Calu3 (cell line): Measurements from ENCODE around the gene FCGBP. TPM values are rescaled to one million over a fixed set of nuclear protein-coding genes. Genes with fewer than 3 reads are reported as not detected.

Experiments
- BruUV-seq: library from RNA; stranded (reverse); fragments of 400-500 nt; replicated peaks from 2 replicates; lab custom pipeline; 2021; lab: Mats Ljungman, UMichigan
- CTCF ChIA-PET: fragments of 300-600 bp; sonication (Branson Sonifier 250); formaldehyde crosslinking; loops from one replicate; lab custom pipeline; 2022; ENCODE audit warnings: antibody characterized with exemption; lab: Charles Lee
- DNase-seq: peaks from one replicate; pipeline ENCODE4 v3.0.0; 2022
- H3K27ac Mint-ChIP-seq: one replicate; pipeline ENCODE4 v1.8.0; 2022; ENCODE audit warnings: mixed read lengths; ENCODE audit not compliant: unreplicated experiment
- H3K27me3 Mint-ChIP-seq: one replicate; pipeline ENCODE4 v1.8.0; 2022; ENCODE audit warnings: mixed read lengths; ENCODE audit not compliant: unreplicated experiment
- H3K36me3 Mint-ChIP-seq: one replicate; pipeline ENCODE4 v1.8.0; 2022; ENCODE audit warnings: mild to moderate bottlenecking, moderate library complexity, mixed read lengths; ENCODE audit not compliant: insufficient read depth, unreplicated experiment
- H3K4me1 Mint-ChIP-seq: one replicate; pipeline ENCODE4 v1.8.0; 2022; ENCODE audit warnings: mild to moderate bottlenecking, low read depth, mixed read lengths; ENCODE audit not compliant: unreplicated experiment
- H3K4me3 Mint-ChIP-seq: one replicate; pipeline ENCODE4 v1.8.0; 2022; ENCODE audit warnings: mild to moderate bottlenecking, low read depth, moderate library complexity, mixed read lengths; ENCODE audit not compliant: unreplicated experiment
- H3K9me3 Mint-ChIP-seq: one replicate; pipeline ENCODE4 v1.8.0; 2022; ENCODE audit warnings: low read depth, mixed read lengths; ENCODE audit not compliant: unreplicated experiment
- intact Hi-C: fragments of 100-400 bp; cut with micrococcal nuclease; formaldehyde crosslinking; loops from one replicate; pipeline ENCODE4 v1.10.0; 2022; ENCODE audit not compliant: unreplicated experiment
- total RNA-seq: library from RNA; stranded (reverse); gene quantifications from 2 replicates; pipeline ENCODE4 v1.2.3, GENCODE V29; 2022
- TF ChIP-seq, protein P1 (sequence below): fragments of 200-600 bp; IDR thresholded peaks from one replicate; pipeline ENCODE4 v1.8.0; 2022; ENCODE audit warnings: antibody characterized with exemption; ENCODE audit not compliant: unreplicated experiment

FCGBP gene
- total RNA-seq, 1 experiment from 2014 or later: 3.7 TPM

DNA sequence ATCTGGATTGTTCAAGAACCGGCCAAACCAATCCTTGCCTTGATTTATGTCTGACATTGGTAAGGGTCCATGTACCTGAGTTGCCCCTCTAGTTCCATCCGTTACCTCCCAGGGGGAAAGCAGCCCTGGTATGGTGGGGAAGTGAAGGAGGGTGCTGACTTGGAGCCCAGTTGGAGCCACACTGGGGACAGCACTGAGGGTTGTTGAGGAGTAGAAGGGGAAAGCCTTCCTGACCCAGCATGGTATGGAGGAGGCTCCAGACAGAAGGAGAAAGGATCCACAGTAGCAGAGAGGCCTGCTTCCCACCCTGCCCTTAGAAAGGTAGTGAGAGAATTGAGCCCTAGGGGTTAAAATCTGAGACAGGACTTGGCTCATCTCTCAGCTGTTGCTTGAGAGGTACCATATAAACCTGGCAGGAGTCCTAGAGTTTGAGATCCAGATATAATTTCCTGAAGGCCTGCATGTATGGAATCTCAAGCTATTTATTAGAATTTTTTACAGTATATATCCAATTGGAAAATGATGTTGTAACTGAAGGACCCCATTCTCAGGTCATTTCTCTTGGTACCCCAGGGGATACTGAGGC is 16.7 kb upstream of the FCGBP start:
- H3K27ac Mint-ChIP-seq: peak overlapping the region; percentile 41
- TF ChIP-seq, protein P1, sequence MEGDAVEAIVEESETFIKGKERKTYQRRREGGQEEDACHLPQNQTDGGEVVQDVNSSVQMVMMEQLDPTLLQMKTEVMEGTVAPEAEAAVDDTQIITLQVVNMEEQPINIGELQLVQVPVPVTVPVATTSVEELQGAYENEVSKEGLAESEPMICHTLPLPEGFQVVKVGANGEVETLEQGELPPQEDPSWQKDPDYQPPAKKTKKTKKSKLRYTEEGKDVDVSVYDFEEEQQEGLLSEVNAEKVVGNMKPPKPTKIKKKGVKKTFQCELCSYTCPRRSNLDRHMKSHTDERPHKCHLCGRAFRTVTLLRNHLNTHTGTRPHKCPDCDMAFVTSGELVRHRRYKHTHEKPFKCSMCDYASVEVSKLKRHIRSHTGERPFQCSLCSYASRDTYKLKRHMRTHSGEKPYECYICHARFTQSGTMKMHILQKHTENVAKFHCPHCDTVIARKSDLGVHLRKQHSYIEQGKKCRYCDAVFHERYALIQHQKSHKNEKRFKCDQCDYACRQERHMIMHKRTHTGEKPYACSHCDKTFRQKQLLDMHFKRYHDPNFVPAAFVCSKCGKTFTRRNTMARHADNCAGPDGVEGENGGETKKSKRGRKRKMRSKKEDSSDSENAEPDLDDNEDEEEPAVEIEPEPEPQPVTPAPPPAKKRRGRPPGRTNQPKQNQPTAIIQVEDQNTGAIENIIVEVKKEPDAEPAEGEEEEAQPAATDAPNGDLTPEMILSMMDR: no peak
- no peak for DNase-seq
- peaks cover 47% of the 10 kb centered on the region for H3K4me1 Mint-ChIP-seq
- H3K36me3 Mint-ChIP-seq: peaks cover 7% of the 10 kb centered on the region
- CTCF ChIA-PET: interaction anchor here (1.1 kb wide), 1 partner anchor 19 kb away, joined by 6 read pairs; no protein-coding TSS in a partner anchor
- H3K4me3 Mint-ChIP-seq: no peak overlapping the region
- H3K9me3 Mint-ChIP-seq: peaks cover 5% of the 10 kb centered on the region
- H3K27me3 Mint-ChIP-seq: no peaks in the 10 kb centered on the region
- intact Hi-C loops: no loop called here
- BruUV-seq: no TSS peak

DNA sequence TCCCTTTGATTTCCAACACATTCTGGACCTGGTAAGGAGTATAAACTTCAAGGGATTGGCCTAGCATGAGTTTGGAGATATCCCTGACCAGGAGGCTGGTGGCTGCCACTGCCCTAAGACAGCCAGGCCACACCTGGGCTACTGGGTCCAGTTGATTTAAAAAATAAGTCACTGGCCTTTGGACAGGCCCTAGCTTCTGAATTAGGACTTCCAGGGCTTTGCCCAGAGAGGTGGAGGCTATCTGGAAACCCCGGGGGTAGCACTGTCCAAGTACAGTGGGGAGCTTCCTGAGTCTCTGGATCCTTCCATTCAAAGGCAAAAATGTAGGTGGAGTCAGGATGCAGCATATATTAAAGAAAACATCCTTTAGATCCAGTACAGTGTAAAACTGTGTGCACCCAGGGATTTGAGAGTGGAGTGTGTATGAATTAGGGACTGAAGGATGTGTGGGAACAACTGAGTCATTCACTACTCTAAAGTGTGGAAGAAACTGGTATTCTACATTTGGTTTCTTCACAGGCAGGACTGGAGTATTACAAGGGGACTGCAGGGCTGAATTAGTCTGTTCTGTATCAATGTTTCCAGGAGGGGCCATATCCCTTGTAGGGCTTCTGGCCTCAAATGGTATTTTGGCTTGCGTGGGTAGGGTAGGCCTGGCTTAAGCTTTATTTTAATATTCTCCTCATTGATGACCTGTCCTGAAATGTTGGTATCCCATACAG is 14.8 kb upstream of the FCGBP start:
- DNase-seq: no peak
- H3K27me3 Mint-ChIP-seq: no peaks in the 10 kb centered on the region
- TF ChIP-seq, protein P1: no peak
- no peak overlapping the region for H3K27ac Mint-ChIP-seq
- CTCF ChIA-PET: interaction anchor here (0.6 kb wide), 1 partner anchor 163 kb away, joined by 4 read pairs; no protein-coding TSS in a partner anchor
- H3K4me1 Mint-ChIP-seq: peaks cover 56% of the 10 kb centered on the region
- intact Hi-C loops: no loop called here
- no TSS peak for BruUV-seq
- H3K9me3 Mint-ChIP-seq: peaks cover 5% of the 10 kb centered on the region
- H3K4me3 Mint-ChIP-seq: no peak overlapping the region
- peaks cover 11% of the 10 kb centered on the region for H3K36me3 Mint-ChIP-seq

GRCh38 chr19:39946532-39946931 is 12.1 kb upstream of the FCGBP start:
- Mint-ChIP-seq H3K4me3 (no peak overlapping the region), H3K36me3 (peaks cover 23% of the 10 kb centered on the region), H3K4me1 (peaks cover 55% of the 10 kb centered on the region), H3K9me3 (peaks cover 3% of the 10 kb centered on the region), H3K27me3 (no peaks in the 10 kb centered on the region), H3K27ac (peak overlapping the region; percentile 60)
- DNase-seq: no peak
- CTCF ChIA-PET: no interaction called here
- intact Hi-C loops: no loop called here
- TF ChIP-seq, protein P1: no peak
- no TSS peak for BruUV-seq

- TF ChIP-seq, protein P1: no peak
- BruUV-seq: TSS peak; percentile 82
- peaks cover 70% of the 10 kb centered on the region for H3K4me1 Mint-ChIP-seq
- intact Hi-C loops: loop anchor here (5.0 kb wide), 1 partner anchor 36 kb away; no protein-coding TSS in a partner anchor
- CTCF ChIA-PET: interaction anchor here (0.9 to 2.2 kb wide), 4 partner anchors 10 to 477 kb away, joined by 3 to 23 read pairs (median 3); partner anchors contain the start of gene PSMC4
- H3K4me3 Mint-ChIP-seq: peak overlapping the region; percentile 14
- H3K36me3 Mint-ChIP-seq: peaks cover 24% of the 10 kb centered on the region
- peak; percentile 38 for DNase-seq
- H3K27ac Mint-ChIP-seq: peak overlapping the region; percentile 96
- H3K27me3 Mint-ChIP-seq: no peaks in the 10 kb centered on the region
- H3K9me3 Mint-ChIP-seq: peaks cover 4% of the 10 kb centered on the region
Measured at GRCh38 chr19:39943586-39943985, 9.2 kb upstream of the FCGBP start.
